Endodermal cell (in vitro differentiated cells): ENCODE data around the gene AK9. TPM values are rescaled to one million over a fixed set of nuclear protein-coding genes. Genes with fewer than 3 reads are reported as not detected.

Experiments
- DNase-seq: peaks from one replicate; pipeline ENCODE4 v3.0.0-alpha.2; 2017
- H3K27ac ChIP-seq: 2 replicates; pipeline ENCODE4 v1.5.1; 2013; ENCODE audit warnings: mild to moderate bottlenecking, low read depth, low read length, moderate library complexity
- H3K27me3 ChIP-seq: 2 replicates; pipeline ENCODE4 v1.6.1; 2013; ENCODE audit warnings: mild to moderate bottlenecking, low read length, moderate library complexity; ENCODE audit not compliant: insufficient read depth, control insufficient read depth, poor library complexity, severe bottlenecking
- H3K36me3 ChIP-seq: 2 replicates; pipeline ENCODE4 v1.7.0; 2013; ENCODE audit warnings: mild to moderate bottlenecking, low read length, moderate library complexity; ENCODE audit not compliant: control insufficient read depth, insufficient read depth
- H3K4me1 ChIP-seq: one replicate; pipeline ENCODE4 v1.7.0; 2013; ENCODE audit warnings: low read length; ENCODE audit not compliant: control insufficient read depth, insufficient read depth
- H3K4me3 ChIP-seq: 2 replicates; pipeline ENCODE4 v1.5.1; 2013; ENCODE audit warnings: mild to moderate bottlenecking, low read length, moderate library complexity
- H3K9ac ChIP-seq: 2 replicates; pipeline ENCODE4 v1.6.1; 2013; ENCODE audit warnings: mild to moderate bottlenecking, low read length, moderate library complexity; ENCODE audit not compliant: poor library complexity, severe bottlenecking; ENCODE audit errors: extremely low read depth
- H3K9me3 ChIP-seq: 2 replicates; pipeline ENCODE4 v1.6.1; 2013; ENCODE audit warnings: mild to moderate bottlenecking, low read length, moderate library complexity; ENCODE audit not compliant: control insufficient read depth
- H3K27ac Mint-ChIP-seq: 2 replicates; pipeline ENCODE4 v1.8.0; 2020; ENCODE audit warnings: mixed read lengths
- H3K27me3 Mint-ChIP-seq: 2 replicates; pipeline ENCODE4 v1.8.0; 2021; ENCODE audit warnings: mild to moderate bottlenecking, mixed read lengths; ENCODE audit not compliant: insufficient read depth
- H3K36me3 Mint-ChIP-seq: 2 replicates; pipeline ENCODE4 v1.8.0; 2020; ENCODE audit warnings: low read depth, mixed read lengths
- H3K4me1 Mint-ChIP-seq: 2 replicates; pipeline ENCODE4 v1.8.0; 2020; ENCODE audit warnings: mixed read lengths
- H3K4me3 Mint-ChIP-seq: 2 replicates; pipeline ENCODE4 v1.8.0; 2020; ENCODE audit warnings: mild to moderate bottlenecking, moderate library complexity, mixed read lengths
- H3K9me3 Mint-ChIP-seq: 2 replicates; pipeline ENCODE4 v1.8.0; 2020; ENCODE audit warnings: mild to moderate bottlenecking, mixed read lengths
- WGBS, 2 experiments: methylation state at CpG; one replicate each; pipeline versions ENCODE4 v1.1.5 to v1.1.7; 2013; ENCODE audit warnings: missing lambda C conversion rate in 2 of 2, mixed read lengths in 1 of 2; ENCODE audit not compliant: insufficient coverage in 1 of 2, insufficient read length in 1 of 2; 5-methylcytosine and 5-hydroxymethylcytosine counted together
- total RNA-seq, 2 donors: library from RNA; stranded (reverse); fragmentation: NEBNext Ultra II Directional in 1 of 2; extraction: Animal tissue kit (Norgen Biotek cat#: 25700) in 1 of 2; gene quantifications; 2 replicates in 1 of 2; 3 replicates in 1 of 2; pipeline ENCODE4 v1.2.1, GENCODE V29; 2021
- TF ChIP-seq, protein P1 (sequence below): fragments of 200-600 bp; sonication (generic); conservative IDR thresholded peaks from 2 replicates; pipeline ENCODE4 v1.5.0; 2021; ENCODE audit warnings: antibody characterized with exemption, mild to moderate bottlenecking

AK9 gene
- total RNA-seq, 2 donors from 2014 or later = 1.8 to 2.7 TPM

DNA sequence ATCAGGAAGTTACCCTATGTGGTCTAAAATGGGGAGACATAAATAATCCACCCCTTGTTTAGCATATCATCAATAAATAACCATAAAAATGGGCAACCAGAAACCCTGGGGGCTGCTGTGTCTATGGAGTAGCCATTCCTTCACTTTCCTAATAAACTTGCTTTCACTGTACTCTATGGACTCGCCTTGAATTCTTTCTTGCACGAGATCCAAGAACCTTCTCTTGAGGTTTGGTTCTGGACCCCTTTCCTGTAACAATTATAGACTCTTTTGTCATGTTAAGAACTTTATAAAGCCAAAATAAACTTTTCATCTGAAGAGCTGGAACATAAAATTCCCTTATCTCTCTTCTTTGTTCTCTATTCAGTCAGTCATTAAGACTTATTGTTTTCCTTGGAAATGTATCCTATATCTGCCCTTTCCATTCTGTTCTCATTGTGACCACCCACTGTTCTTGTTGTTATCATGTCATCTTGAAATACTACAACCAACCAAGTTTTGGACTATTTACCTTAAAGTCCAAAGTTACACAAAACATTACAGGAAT lies 178.7 kb downstream of the AK9 start:
- DNase-seq = no peak
- Histone ChIP-seq H3K27me3 (no peaks in the 10 kb centered on the region), H3K36me3 (no peaks in the 10 kb centered on the region), H3K4me3 (no peak overlapping the region), H3K9ac (no peak overlapping the region), H3K4me1 (no peaks in the 10 kb centered on the region), H3K9me3 (peaks cover 22% of the 10 kb centered on the region), H3K27ac (no peak overlapping the region)
- TF ChIP-seq, protein P1, sequence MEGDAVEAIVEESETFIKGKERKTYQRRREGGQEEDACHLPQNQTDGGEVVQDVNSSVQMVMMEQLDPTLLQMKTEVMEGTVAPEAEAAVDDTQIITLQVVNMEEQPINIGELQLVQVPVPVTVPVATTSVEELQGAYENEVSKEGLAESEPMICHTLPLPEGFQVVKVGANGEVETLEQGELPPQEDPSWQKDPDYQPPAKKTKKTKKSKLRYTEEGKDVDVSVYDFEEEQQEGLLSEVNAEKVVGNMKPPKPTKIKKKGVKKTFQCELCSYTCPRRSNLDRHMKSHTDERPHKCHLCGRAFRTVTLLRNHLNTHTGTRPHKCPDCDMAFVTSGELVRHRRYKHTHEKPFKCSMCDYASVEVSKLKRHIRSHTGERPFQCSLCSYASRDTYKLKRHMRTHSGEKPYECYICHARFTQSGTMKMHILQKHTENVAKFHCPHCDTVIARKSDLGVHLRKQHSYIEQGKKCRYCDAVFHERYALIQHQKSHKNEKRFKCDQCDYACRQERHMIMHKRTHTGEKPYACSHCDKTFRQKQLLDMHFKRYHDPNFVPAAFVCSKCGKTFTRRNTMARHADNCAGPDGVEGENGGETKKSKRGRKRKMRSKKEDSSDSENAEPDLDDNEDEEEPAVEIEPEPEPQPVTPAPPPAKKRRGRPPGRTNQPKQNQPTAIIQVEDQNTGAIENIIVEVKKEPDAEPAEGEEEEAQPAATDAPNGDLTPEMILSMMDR = no peak
- Mint-ChIP-seq H3K27ac (no peak overlapping the region), H3K27me3 (no peaks in the 10 kb centered on the region), H3K4me3 (no peak overlapping the region), H3K4me1 (peaks cover 15% of the 10 kb centered on the region), H3K36me3 (peaks cover 3% of the 10 kb centered on the region), H3K9me3 (peaks cover 17% of the 10 kb centered on the region)
- 93 to 96% methylated on average over 2 of the region's 2 CpGs for WGBS, 2 experiments

DNA sequence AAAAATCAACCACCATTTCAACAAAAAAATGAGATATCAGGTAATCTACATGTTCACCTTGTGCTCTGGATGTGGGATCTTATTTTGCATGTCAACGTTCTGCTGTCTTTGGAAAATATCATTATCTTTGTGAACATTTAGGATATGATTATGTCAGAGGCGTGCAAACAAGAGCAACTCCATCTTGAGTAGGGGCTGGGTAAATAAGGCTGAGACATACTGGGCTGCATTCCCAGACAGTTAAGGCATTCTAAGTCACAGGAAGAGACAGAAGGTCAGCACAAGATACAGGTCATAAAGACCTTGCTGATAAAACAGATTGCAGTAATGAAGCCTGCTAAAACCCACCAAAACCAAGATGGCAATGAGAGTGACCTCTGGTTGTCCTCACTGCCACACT lies 179.2 kb downstream of the AK9 start:
- TF ChIP-seq, protein P1 = no peak
- Mint-ChIP-seq H3K36me3 (peaks cover 3% of the 10 kb centered on the region), H3K27me3 (no peaks in the 10 kb centered on the region), H3K9me3 (peaks cover 17% of the 10 kb centered on the region), H3K4me3 (no peak overlapping the region), H3K27ac (no peak overlapping the region), H3K4me1 (peaks cover 17% of the 10 kb centered on the region)
- Histone ChIP-seq H3K9me3 (peaks cover 22% of the 10 kb centered on the region), H3K4me1 (no peaks in the 10 kb centered on the region), H3K27me3 (no peaks in the 10 kb centered on the region), H3K36me3 (no peaks in the 10 kb centered on the region), H3K27ac (no peak overlapping the region), H3K9ac (no peak overlapping the region), H3K4me3 (no peak overlapping the region)
- no peak for DNase-seq
- 83 to 91% methylated on average over 1 to 2 of the region's 2 CpGs for WGBS, 2 experiments

DNA sequence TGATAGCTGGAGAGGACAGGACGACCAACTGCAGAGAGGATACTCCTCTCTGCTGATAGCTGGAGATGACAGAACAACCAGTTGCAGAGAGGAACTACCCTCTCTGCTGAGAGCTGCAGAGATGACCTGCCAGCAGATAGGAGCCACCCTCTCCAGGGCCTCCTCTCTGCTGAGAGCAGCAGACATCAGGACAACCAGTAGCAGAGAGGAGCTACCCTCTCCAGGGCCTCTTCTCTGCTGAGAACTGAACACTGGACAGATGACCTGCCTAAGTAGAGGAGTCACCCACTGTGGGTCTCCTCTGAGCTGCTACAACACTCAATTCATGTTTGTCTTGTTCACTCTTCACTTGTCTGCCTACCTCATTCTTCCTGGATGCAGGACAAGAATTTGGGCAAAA lies 180.6 kb downstream of the AK9 start:
- WGBS, 2 experiments = 80 to 90% methylated on average over 1 of the region's 1 CpG
- no peaks in the 10 kb centered on the region for H3K4me1 ChIP-seq
- H3K9me3 ChIP-seq = peaks cover 22% of the 10 kb centered on the region
- no peak for DNase-seq
- no peaks in the 10 kb centered on the region for H3K36me3 ChIP-seq
- Mint-ChIP-seq H3K36me3 (peaks cover 3% of the 10 kb centered on the region), H3K4me3 (no peak overlapping the region), H3K4me1 (peaks cover 17% of the 10 kb centered on the region), H3K27ac (no peak overlapping the region), H3K9me3 (peaks cover 17% of the 10 kb centered on the region), H3K27me3 (no peaks in the 10 kb centered on the region)
- H3K9ac ChIP-seq = no peak overlapping the region
- no peak overlapping the region for H3K27ac ChIP-seq
- TF ChIP-seq, protein P1 = no peak
- no peaks in the 10 kb centered on the region for H3K27me3 ChIP-seq
- peak overlapping the region; percentile 15 for H3K4me3 ChIP-seq
